ENCODE results near the gene PLEKHB2. TPM values are rescaled to one million over a fixed set of nuclear protein-coding genes. Genes with fewer than 3 reads are reported as not detected.

PLEKHB2 gene
- total and polyA plus RNA-seq, 2 donors (not counting 1 experiment from before 2014, with no cell fraction given): 16.3 to 39.5 TPM

DNA sequence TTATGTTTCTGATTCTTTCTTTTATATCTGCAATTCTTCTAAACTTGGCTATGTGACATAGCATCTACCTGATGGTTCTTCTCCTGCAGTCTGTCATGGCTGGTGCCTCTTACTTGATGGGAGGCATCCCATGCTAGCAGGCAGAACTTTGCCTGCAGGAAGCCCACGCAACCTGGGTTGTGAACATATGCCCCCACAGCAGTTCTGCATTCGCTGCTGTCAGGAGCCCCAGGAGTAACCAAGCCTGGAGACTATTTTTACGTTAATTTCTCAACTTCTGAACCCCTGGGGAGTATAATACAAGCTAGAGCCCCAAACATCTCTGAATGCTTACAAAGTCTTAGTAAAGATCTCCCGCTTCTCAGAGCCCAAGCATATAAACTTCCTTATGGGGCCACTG, 23.9 kb upstream of the PLEKHB2 start:
- Mint-ChIP-seq H3K4me3 (no peak overlapping the region), H3K27ac (no peak overlapping the region), H3K4me1 (peaks cover 21% of the 10 kb centered on the region), H3K27me3 (no peaks in the 10 kb centered on the region), H3K9me3 (ENCODE audit: insufficient read depth) (no peaks in the 10 kb centered on the region)
- no peak overlapping the region for H3K27ac ChIP-seq (ENCODE audit: low read length in 2 of 2)
- ChIA-PET POLR2A (no interaction called here), CTCF (no interaction called here)
- no peaks in the 10 kb centered on the region for H3K4me1 ChIP-seq (ENCODE audit: control insufficient read depth in 2 of 2, insufficient read depth in 2 of 2, low read length in 2 of 2)
- no peak overlapping the region for H3K9ac ChIP-seq (ENCODE audit: low read length)
- no peak overlapping the region for H3K4me3 ChIP-seq (ENCODE audit: control extremely low read depth in 1 of 5, extremely low read depth in 1 of 5, insufficient read depth in 1 of 5, low read depth in 2 of 5, low read length in 4 of 5)
- peaks cover 1 to 70% of the 10 kb centered on the region in 2 experiments for H3K36me3 ChIP-seq (replicated peaks in 1 of 2; ENCODE audit: control extremely low read depth in 1 of 2, control insufficient read depth in 1 of 2, extremely low read depth in 1 of 2, insufficient read depth in 2 of 2, low read length in 1 of 2)
- no peaks in the 10 kb centered on the region for H3K27me3 ChIP-seq (replicated peaks in 1 of 4; ENCODE audit: control extremely low read depth in 1 of 4, control insufficient read depth in 3 of 4, insufficient read depth in 4 of 4, low read length in 3 of 4)
- peaks cover 0 to 4% (median 0%) of the 10 kb centered on the region in 3 donors for H3K9me3 ChIP-seq (ENCODE audit: control extremely low read depth in 1 of 3, control insufficient read depth in 2 of 3, insufficient read depth in 1 of 3, low read length in 2 of 3)
- TF ChIP-seq EZH2 (IDR thresholded peaks at IDR 0.05; ENCODE audit: borderline replicate concordance, insufficient read depth, low read depth, low read length, poor library complexity, severe bottlenecking): no peak
- TF ChIP-seq, protein P1, sequence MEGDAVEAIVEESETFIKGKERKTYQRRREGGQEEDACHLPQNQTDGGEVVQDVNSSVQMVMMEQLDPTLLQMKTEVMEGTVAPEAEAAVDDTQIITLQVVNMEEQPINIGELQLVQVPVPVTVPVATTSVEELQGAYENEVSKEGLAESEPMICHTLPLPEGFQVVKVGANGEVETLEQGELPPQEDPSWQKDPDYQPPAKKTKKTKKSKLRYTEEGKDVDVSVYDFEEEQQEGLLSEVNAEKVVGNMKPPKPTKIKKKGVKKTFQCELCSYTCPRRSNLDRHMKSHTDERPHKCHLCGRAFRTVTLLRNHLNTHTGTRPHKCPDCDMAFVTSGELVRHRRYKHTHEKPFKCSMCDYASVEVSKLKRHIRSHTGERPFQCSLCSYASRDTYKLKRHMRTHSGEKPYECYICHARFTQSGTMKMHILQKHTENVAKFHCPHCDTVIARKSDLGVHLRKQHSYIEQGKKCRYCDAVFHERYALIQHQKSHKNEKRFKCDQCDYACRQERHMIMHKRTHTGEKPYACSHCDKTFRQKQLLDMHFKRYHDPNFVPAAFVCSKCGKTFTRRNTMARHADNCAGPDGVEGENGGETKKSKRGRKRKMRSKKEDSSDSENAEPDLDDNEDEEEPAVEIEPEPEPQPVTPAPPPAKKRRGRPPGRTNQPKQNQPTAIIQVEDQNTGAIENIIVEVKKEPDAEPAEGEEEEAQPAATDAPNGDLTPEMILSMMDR (IDR thresholded peaks at IDR 0.05): no peak
- WGBS (ENCODE audit: insufficient coverage): 100% methylated on average over 4 of the region's 4 CpGs
- intact Hi-C loops (cut with micrococcal nuclease): no loop called here
- ATAC-seq (ENCODE audit: low read depth) (no peak), DNase-seq (no peak)
- peaks cover 97% of the 10 kb centered on the region for H3K79me2 ChIP-seq (ENCODE audit: control insufficient read depth, insufficient read depth, low read length)
- peaks cover 91% of the 10 kb centered on the region for H4K20me1 ChIP-seq (ENCODE audit: control insufficient read depth, insufficient read depth, low read length, poor library complexity, severe bottlenecking)
- H3K4me2 ChIP-seq (replicated peaks; ENCODE audit: low read depth, low read length, poor library complexity, severe bottlenecking): no peak overlapping the region
- H2AFZ ChIP-seq (ENCODE audit: insufficient read depth, low read depth, low read length, poor library complexity, severe bottlenecking): no peak overlapping the region

DNA sequence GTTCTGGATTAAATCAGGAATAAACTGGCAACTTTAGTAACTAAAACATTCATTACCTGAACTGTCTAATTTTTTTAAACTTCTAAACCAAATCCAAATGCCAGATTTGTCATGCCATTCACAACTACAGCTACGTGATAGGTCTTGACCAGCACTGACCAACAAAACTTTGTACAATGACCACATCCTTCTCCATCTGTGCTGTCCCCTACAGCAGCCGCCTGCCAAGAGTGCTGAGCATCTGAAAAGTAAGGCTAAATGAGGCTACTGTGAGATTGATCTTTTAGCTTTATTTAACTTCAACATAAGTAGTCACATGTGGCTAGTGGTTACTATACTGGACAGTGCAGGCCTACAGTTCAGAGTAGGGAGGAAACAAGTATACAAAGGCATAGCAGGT, 19.5 kb upstream of the PLEKHB2 start:
- Histone ChIP-seq H3K27me3 (replicated peaks in 1 of 4; ENCODE audit: control extremely low read depth in 1 of 4, control insufficient read depth in 3 of 4, insufficient read depth in 4 of 4, low read length in 3 of 4) (no peaks in the 10 kb centered on the region), H3K4me2 (replicated peaks; ENCODE audit: low read depth, low read length, poor library complexity, severe bottlenecking) (no peak overlapping the region), H4K20me1 (ENCODE audit: control insufficient read depth, insufficient read depth, low read length, poor library complexity, severe bottlenecking) (peaks cover 77% of the 10 kb centered on the region), H3K79me2 (ENCODE audit: control insufficient read depth, insufficient read depth, low read length) (peaks cover 98% of the 10 kb centered on the region), H2AFZ (ENCODE audit: insufficient read depth, low read depth, low read length, poor library complexity, severe bottlenecking) (no peak overlapping the region), H3K4me1 (ENCODE audit: control insufficient read depth in 2 of 2, insufficient read depth in 2 of 2, low read length in 2 of 2) (no peaks in the 10 kb centered on the region), H3K9ac (ENCODE audit: low read length) (no peak overlapping the region), H3K9me3 (ENCODE audit: control extremely low read depth in 1 of 3, control insufficient read depth in 2 of 3, insufficient read depth in 1 of 3, low read length in 2 of 3) (peaks cover 0 to 4% (median 0%) of the 10 kb centered on the region in 3 donors), H3K36me3 (replicated peaks in 1 of 2; ENCODE audit: control extremely low read depth in 1 of 2, control insufficient read depth in 1 of 2, extremely low read depth in 1 of 2, insufficient read depth in 2 of 2, low read length in 1 of 2) (peaks cover 0 to 61% of the 10 kb centered on the region in 2 experiments), H3K27ac (ENCODE audit: low read length in 2 of 2) (no peak overlapping the region), H3K4me3 (ENCODE audit: control extremely low read depth in 1 of 5, extremely low read depth in 1 of 5, insufficient read depth in 1 of 5, low read depth in 2 of 5, low read length in 4 of 5) (no peak overlapping the region)
- DNase-seq (no peak), ATAC-seq (ENCODE audit: low read depth) (no peak)
- TF ChIP-seq EZH2 (IDR thresholded peaks at IDR 0.05; ENCODE audit: borderline replicate concordance, insufficient read depth, low read depth, low read length, poor library complexity, severe bottlenecking): no peak
- TF ChIP-seq, protein P1 (IDR thresholded peaks at IDR 0.05): no peak
- Mint-ChIP-seq H3K9me3 (ENCODE audit: insufficient read depth) (no peaks in the 10 kb centered on the region), H3K27ac (no peak overlapping the region), H3K4me1 (peaks cover 25% of the 10 kb centered on the region), H3K4me3 (no peak overlapping the region), H3K27me3 (no peaks in the 10 kb centered on the region)
- ChIA-PET POLR2A (no interaction called here), CTCF (interaction anchor here (0.6 kb wide), 1 partner anchor 218 kb away, joined by 6 read pairs; no protein-coding TSS in a partner anchor)
- 100% methylated on average over 1 of the region's 2 CpGs for WGBS (ENCODE audit: insufficient coverage)
- intact Hi-C loops (cut with micrococcal nuclease): no loop called here

Data from B cell (primary cell).